ENCODE results near the gene CDS1.
"Not testable (repeated sequence)": the region's sequence is repeated elsewhere in the genome, so short reads cannot be mapped to it uniquely, and the experiment has no call there.

CDS1 gene

GRCh38 chr4:84677995-84678394 lies 95.1 kb downstream of the CDS1 start:
- DNase-seq = no peak

- DNase-seq = no peak
Measured at GRCh38 chr4:84678976-84679744, 96.2 kb downstream of the CDS1 start.

- no peak for DNase-seq
Measured at GRCh38 chr4:84680956-84681355, 98.0 kb downstream of the CDS1 start.

GRCh38 chr4:84681486-84682274 lies 98.8 kb downstream of the CDS1 start:
- DNase-seq = no peak

- not testable (repeated sequence) for DNase-seq
Measured at GRCh38 chr4:84682661-84683060, 99.7 kb downstream of the CDS1 start.

GRCh38 chr4:84683064-84683850 lies 100.3 kb downstream of the CDS1 start:
- DNase-seq = no peak

- no peak for DNase-seq
Measured at GRCh38 chr4:84684361-84684760, 101.4 kb downstream of the CDS1 start.

GRCh38 chr4:84685105-84685504 lies 102.2 kb downstream of the CDS1 start:
- DNase-seq = no peak

GRCh38 chr4:84688605-84689004 lies 105.7 kb downstream of the CDS1 start:
- DNase-seq = no peak

GRCh38 chr4:84689197-84689596 lies 106.3 kb downstream of the CDS1 start:
- DNase-seq = no peak

GRCh38 chr4:84690481-84690880 lies 107.6 kb downstream of the CDS1 start:
- DNase-seq = no peak

GRCh38 chr4:84691170-84691691 lies 108.3 kb downstream of the CDS1 start:
- DNase-seq = no peak

GRCh38 chr4:84691800-84692199 lies 108.9 kb downstream of the CDS1 start:
- no peak for DNase-seq

- DNase-seq = no peak
Measured at GRCh38 chr4:84697159-84697558, 114.2 kb downstream of the CDS1 start.

- DNase-seq = no peak
Measured at GRCh38 chr4:84697615-84698201, 114.8 kb downstream of the CDS1 start.

GRCh38 chr4:84699001-84699671 lies 116.2 kb downstream of the CDS1 start:
- no peak for DNase-seq

All from NCI-H2029 treated with DMSO at 0.1 percent for 48 hours (cell line).